GM21423 (cell line): ENCODE results near the gene ARID3A.

Experiments used
- ATAC-seq: cut with Tn5 transposase; IDR thresholded peaks from one replicate; pipeline ENCODE4 v1.9.1; 2021; ENCODE audit warnings: mild to moderate bottlenecking, moderate library complexity; ENCODE audit not compliant: unreplicated experiment

Gene ARID3A

DNA sequence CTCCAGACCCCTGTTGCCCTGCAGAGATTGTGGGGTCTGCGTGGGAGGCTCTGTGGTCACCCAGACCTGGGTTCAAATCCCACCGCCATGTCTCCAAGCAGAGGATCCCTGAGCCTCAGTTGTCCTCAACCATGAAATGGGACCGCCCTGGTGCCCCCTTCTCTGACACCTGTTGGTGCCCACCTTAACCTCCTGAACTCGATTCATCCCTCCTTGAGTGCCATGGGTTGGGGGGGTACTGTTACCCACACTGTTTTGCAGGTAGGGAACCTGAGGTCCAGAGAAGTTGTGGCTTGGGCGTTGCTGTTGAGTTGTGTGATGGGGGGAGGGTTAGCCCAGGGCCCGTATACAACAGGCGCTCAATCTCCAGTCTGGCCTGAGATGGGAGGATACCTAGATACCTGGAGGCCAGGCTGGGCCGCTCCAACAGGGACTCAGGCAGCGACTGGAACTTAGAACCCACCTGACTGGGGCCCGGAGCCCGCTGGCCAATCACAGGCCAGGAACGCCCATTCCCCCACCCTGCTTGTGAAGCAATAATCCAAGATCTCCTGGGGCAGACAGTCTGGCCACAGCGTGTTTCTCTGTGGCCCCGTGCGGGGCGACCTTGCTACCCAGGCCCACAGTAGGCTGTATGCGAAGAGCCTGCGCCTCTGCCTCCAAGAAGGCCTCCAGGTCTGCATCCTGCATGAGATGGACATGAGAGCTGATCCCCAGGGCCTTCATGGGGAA is 2.8 kb downstream of the ARID3A start:
- ATAC-seq: no peak

DNA sequence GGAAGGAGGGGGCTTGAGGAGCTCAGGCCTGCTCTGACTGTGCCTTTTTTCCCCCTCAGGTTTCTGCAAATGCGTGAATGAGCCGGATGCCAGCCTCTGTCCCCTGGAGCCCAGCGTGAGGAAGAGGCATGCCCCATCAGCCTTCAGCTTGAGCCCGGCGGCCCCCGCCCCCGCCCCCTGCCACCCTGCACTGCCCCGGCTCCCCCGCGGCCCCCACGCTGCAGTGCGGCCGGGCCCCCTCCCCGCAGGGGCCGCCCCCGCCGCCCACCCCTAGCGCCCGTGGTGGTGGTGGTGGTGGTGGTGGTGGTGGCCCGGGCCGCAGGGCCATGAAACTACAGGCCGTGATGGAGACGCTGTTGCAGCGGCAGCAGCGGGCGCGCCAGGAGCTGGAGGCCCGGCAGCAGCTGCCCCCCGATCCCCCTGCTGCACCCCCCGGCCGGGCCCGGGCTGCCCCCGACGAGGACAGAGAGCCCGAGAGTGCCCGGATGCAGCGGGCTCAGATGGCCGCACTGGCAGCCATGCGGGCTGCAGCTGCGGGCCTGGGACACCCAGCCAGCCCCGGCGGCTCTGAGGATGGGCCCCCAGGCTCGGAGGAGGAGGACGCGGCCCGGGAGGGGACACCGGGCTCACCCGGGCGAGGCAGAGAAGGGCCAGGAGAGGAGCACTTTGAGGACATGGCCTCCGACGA is 3.5 kb downstream of the ARID3A start:
- no peak for ATAC-seq

DNA sequence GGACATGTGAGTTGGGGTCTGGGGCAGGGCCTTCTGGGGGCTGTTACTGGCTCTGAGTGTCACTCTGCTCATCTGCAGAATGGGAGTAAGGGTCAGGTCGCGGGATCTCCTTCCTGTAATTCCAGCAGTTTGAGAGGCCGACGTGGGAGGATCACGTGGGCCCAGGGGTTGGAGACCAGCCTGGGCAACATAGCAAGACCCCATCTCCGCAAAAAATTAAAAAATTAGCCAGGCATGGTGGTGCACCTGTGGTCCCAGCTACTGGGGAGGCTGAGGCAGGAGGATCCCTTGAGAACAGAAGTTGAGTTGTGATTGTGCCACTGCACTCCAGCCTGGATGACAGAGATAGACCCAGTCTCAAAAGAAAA is 4.0 kb downstream of the ARID3A start:
- ATAC-seq: no peak

DNA sequence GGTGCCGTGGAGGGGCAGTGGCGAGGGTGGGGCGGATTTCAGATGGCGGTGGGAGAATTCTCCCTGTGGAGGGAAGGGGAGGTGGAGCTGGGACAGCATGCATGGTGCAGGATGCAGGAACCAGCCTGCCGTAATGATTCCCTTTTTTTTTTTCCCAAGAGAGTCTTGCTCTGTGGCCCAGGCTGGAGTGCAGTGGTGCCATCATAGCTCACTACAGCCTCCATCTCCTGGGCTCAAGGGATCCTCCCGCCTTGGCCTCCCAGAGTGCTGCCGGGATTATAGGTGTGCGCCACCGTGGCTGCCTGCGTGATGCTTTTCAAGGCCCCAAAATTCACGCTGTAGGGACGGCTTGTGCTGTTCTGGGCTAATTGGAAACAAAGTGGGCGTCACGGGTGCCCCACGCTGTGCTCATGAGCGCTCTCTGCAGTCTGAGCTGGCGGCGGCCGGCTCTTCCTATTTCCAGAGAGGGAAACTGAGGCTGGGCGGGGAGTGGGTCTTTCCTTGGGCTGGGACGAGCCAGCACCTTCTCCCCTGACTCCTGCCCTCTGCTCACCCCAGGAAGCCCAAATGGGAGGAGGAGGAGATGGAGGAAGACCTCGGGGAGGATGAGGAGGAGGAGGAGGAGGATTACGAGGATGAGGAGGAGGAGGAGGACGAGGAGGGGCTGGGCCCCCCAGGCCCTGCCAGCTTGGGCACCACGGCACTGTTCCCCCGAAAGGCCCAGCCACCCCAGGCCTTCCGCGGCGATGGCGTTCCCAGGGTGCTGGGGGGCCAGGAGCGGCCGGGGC is 6.2 kb downstream of the ARID3A start:
- no peak for ATAC-seq

DNA sequence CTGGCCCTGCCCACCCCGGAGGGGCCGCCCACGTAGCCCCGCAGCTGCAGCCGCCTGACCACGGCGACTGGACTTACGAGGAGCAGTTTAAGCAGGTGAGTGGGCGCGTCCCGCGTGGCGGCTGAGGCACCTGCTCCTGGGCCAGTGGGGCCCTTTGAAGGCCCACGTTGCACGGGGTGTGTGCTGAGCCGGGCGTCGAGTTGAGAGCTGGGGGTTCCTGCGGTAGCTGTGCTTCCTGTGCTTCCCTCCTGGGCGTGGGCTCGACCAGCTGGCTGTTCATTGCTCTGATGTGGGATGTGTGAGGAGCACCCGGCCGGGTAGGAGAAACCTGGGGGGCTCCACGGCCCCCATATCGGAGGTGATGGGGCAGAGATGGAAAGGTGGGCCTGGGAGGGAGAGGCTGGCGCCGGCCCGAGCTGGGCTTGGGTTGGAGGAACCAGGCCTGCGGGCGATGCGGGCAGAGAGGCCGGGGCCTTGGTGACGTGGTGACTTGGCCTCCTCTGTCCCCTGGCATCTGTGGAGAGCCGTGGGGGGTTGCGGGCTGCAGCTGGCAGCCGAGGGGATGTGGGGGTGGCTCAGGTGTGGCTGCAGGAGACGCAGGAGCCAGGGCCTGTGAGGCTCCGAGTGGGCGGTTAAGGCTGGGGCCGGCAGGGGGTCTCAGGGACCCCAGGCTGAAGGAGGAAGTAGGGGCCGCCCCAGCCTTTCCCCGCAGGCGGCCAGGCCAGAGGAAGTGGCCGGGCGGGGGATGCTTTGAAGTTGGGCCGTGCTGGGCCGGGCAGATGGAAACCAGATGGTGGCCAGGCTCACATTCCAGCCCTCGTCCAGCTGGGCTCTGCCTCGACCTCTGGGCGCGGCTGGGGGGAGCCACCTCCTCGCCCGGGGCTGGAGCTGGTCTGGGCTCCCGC is 7.1 kb downstream of the ARID3A start:
- no peak for ATAC-seq

DNA sequence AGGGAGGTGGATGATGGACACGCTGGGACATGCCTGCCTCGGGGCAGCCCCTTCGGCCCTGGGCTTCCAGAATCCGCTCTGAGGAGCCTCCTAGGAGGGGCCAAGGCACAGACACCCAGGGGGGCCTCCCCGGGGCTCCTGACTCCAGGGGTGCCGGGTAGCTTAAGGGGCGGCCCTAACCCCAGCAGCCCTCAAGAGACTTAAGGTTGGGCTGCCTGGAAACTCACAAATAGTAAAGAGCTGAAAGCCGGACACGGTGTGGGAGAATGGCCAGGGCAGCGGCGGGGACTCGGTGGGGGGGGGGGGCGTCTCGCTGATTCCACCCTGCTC is 7.7 kb downstream of the ARID3A start:
- ATAC-seq: no peak

DNA sequence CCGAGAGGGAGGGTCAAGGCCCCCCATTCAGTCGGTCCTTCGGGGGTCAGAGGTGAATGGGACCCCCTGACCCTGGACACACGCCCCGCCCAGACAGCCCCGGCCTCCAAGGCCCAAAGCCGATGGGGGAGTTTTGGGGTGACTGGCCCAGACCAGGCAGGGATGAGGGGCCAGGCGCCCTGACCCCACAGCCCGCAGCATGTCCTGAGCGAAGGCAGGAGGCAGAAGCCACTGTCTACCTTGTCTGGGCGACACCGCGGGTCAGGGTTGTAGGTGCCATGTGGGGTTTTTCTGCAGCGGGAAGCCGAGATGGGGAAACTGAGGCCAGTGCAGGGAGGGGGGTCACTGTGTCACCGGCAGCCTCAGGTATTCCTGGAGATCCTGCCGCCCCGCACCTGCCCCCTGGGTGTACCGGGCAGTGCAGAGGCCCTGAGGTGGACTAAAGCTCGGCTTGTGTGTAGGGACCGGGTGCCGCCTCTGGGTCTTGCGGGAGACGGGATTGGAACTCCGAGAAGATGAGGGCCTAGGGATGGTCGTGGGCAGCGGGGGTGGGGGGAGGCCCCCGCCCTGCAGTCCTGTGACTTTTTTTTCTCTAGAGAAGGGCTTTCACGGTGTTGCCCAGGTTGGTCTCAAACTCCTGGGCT is 8.5 kb downstream of the ARID3A start:
- no peak for ATAC-seq

DNA sequence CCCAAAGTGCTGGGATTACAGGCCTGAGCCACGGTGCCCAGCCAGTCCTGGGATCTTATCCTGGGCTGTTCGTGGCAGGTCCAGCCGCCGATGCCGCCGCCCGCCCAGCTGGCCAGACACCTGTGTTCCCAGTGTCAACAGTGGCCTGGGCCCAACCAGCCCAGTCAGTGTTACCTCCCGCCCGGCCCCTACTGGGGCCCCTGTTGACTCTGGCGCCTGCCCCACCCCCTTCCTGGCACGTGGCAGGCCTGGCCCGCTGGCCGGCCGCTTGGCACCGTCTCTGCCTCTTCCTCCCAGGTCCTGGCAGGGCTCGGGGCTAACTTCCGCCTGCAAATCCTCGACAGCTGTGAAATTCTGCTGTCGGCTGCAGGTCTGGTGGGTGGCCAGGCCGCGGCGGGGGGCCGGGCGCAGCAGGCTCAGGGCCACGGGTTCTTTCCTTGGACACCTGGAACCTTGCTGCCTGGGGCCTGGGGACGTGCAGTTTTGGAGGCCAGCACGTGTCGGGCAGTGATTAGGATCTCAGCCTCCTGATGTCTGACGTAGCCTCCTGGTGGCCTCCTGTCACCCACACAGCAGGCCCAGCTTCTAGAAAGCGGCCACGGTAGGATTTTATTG is 9.1 kb downstream of the ARID3A start:
- no peak for ATAC-seq

DNA sequence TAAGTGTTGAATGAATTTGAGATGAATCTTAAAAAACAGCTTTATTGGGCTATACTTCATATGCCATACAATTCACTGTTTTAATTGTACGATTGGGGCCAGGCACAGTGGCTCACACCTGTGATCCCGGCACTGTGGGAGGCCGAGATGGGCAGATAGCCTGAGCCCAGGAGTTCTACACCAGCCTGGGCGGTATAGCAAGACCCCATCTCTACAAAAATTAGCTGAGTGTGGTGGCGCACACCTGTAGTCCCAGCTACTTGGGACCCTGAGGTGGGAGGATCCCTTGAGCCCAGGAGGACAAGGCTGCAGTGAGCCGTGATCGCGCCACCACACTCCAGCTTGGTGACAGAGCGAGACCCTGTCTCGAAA is 10.3 kb downstream of the ARID3A start:
- ATAC-seq: no peak

DNA sequence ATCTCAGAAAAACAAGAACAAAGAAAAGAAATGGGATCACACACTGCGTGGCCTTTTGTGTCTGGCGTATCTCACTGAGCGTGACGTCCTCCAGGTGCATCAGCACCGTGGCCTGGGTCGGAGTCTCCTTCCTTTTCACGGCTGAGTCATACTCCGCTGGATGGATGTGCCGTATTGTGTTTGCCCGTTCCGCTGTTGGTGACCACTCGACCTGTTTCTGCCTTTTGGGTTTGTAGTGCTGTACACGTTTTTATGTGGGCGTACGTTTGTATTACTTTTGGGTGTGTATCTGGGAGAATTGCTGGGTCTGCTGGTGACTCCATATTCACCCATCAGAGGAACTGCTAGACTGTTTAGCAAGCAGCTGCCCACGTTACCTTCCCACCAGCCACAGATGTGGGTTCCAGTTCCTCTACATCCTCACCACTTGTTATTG is 11.4 kb downstream of the ARID3A start:
- ATAC-seq: no peak

DNA sequence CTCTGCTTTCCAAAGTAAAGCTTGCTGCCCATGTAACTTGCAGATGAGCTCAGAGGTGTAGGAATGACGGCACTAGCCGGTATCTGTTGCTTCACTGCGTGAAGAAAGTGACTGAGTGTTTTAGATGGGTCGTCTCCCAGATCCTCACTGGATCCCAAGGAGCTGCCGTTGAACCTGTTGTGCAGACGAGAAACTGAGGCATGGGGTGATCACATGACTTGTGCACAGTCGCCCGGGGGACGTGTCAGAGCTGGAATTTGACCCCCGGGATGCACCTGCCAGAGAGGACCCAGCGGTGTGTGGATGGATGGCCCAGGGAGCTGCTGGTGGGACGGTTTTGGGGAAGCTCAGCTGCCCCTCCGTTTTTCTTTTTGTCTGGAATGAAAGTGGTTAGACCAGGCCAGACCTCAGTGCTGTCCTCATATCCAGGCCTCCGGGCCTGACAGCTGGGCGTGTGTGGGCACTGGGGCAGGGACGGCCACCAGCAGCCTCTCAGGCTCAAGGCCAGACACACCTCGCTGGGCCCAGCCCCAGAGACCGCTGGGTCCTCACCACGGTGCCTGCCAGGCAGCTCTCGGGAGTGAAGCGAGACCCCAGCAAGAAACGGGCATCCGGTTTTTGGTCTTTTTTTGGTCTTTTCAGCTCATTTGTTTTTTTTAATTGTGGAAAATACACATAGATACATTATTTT is 12.5 kb downstream of the ARID3A start:
- ATAC-seq: no peak

DNA sequence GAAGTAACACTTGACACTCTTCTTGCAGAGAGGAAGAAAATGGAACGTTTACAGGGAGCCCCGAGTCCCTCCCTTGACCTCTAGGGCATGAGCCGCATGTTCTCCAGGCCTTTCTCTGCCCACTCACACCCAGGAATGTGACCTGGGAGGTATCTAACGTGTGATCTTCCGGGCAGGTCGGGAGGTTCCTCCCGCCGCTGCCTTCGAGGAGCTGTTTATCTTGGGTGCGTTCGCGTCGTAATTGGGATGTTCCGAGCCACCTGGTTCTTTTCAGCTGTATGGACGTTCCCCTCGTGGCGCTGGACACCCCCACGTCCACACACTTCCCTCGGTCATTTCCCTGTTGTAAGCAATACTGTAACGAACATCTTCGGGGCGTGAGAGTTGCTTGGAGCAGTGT is 13.6 kb downstream of the ARID3A start:
- no peak for ATAC-seq

DNA sequence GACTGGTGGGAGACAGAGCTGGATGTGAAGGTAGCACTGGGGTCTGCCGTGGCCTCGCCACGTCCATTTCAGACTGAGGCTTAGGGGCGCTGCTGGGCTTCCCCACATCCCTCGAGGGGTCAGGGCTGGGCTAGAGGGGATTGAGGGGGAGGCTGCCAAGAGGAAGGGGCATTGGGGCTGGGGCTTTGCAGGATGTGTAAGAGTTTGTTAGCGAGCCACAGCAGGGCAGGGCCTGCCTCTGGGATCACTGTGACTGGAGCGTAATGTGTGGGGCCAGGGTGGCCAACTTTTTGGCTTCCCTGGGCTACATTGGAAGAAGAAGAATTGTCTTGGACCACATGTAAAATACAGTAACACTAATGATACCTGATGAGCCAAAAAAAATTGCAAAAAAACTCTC is 14.1 kb downstream of the ARID3A start:
- ATAC-seq: no peak

DNA sequence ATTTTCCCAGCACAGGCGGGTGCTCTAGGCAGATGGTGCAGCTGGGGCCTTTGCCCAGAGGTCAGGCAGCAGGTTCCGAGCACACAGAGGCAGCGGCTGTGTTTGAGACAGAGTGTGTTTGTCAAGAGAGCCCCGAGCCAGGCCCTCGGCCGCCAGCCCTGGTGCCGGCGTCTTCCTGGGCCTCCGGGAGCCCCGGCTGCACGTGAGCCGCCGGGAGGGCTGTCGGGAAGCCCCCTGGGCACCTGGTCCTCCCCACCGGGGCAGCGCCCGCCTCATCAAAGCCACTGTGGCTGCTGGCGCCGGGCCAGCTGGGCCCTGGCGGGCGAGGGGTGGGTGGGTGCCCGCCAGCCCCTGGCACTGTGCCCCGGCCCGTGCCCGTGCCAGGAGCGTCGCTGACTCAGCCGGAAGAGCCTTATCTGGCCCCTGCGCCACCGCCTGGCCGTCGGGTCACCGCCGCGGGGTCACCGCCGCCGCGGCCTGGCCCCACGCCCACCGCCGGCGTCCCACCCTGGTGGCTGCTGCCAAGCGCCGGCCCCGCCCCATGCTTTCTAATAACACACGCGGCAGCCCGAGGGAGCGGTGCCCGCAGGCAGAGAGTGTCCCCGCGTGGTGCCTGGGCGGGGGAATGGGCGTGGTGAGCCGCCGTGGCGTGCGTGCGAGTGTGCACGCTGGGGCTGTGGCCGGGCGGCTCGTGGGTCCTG is 14.9 kb downstream of the ARID3A start:
- peak; percentile 49 for ATAC-seq

DNA sequence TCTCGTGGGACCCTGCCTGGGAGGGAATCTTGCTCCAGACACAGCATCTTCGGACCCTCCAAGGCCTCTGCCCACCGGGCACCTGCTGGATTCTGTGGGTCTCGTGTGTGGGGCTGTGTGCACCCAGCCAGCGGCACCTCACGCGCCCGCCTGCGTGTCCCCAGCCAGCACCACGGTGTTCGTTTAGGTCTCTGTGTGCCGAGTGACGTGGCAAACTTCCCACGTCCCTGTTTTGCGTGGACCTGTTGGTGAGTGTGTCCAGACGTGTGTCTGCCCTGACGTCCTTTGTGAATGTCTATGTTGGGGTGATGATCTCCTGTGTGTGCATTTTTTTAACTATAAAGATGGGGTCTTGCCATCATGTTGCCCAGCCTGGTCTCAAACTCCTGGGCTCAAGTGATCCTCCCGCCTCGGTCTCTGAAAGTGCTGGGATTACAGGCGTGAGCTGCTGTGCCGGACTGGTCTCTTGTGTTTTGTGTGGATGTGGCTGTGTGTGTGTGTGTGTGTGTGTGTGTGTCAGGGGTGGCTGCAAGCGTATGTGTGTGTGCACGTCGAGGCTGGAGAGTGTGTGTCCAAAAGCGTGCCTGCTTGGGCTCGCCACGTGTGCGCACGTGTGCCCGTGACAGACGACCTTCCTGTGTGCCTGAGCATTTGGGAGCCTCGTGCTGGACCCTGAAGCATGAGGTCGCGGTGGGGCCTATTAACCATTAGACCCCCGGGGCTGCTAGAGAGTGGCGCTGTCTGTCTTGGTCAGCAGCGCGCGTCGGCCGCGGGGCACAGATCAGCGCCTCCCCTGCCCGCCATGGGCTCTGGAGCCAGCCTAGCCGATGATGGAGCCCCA is 15.7 kb downstream of the ARID3A start:
- no peak for ATAC-seq

DNA sequence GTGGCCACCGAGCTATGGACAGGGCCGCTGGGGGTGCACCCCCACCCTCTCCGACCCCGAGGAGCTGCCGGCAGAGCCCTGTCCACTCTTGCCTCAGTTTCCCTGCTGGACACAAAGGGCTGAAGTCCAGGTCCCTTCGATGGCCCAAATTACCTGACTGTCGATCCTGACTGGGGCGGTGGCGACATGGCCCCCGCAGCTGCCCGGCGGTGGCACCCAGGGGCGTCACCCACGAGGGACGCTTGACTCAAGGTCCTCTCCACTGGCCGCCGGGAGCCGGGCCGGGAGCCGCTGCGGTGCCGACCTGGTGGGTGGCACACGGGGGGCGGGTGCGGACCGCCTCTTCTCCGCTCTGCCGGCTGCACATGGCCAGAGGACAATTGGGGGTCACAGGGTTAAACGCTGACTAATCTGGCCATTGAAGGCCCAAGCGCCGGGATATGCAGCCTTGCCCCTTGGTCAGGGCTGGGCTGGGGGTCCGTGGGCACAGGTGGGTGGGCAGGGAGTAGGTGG is 16.4 kb downstream of the ARID3A start:
- ATAC-seq: no peak

DNA sequence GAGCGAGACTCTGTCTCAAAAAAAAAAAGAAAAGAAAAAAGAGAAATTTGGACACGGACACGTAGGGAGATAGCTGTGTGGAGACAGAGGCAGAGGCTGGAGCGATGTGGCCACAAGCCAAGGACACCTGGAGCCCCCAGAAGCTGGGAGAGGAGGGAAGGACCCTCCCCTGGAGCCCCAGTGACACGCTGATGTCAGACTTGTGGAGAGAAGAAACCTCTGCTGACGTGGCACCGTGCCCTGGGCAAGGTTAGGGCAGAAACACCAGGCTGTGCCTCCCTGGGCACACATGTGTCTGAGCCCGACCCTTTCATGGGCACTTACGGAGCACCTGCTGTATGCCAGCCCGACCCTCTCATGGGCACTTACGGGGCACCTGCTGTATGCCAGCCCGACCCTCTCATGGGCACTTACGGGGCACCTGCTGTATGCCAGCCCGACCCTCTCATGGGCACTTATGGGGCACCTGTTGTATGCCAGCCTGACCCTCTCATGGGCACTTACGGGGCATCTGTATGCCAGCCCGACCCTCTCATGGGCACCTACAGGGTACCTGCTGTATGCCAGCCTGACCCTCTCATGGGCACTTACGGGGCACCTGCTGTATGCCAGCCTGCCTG is 17.8 kb downstream of the ARID3A start:
- no peak for ATAC-seq
